Measurements from ENCODE around the gene NDUFAB1.
"Not testable (repeated sequence)": the region's sequence is repeated elsewhere in the genome, so short reads cannot be mapped to it uniquely, and the experiment has no call there.

NDUFAB1 gene

GRCh38 chr16:23584186-23585076, 11.7 kb downstream of the NDUFAB1 start:
- no peak for DNase-seq (ENCODE audit: low read depth in 2 of 2)

- not testable (repeated sequence) for DNase-seq (ENCODE audit: low read depth in 2 of 2)
Measured at GRCh38 chr16:23583271-23583670, 12.8 kb downstream of the NDUFAB1 start.

- no peak for DNase-seq (ENCODE audit: low read depth in 2 of 2)
Measured at GRCh38 chr16:23581764-23582163, 14.4 kb downstream of the NDUFAB1 start.

- DNase-seq (ENCODE audit: low read depth in 2 of 2) = no peak
Measured at GRCh38 chr16:23580391-23580790, 15.7 kb downstream of the NDUFAB1 start.

GRCh38 chr16:23579371-23579770, 16.7 kb downstream of the NDUFAB1 start:
- DNase-seq (ENCODE audit: low read depth in 2 of 2) = no peak

- no peak for DNase-seq (ENCODE audit: low read depth in 2 of 2)
Measured at GRCh38 chr16:23578101-23578830, 17.9 kb downstream of the NDUFAB1 start.

- DNase-seq (ENCODE audit: low read depth in 2 of 2) = no peak
Measured at GRCh38 chr16:23577493-23577892, 18.6 kb downstream of the NDUFAB1 start.

GRCh38 chr16:23575834-23576233, 20.3 kb downstream of the NDUFAB1 start:
- DNase-seq (ENCODE audit: low read depth in 2 of 2) = no peak

GRCh38 chr16:23573817-23574216, 22.3 kb downstream of the NDUFAB1 start:
- DNase-seq (ENCODE audit: low read depth in 2 of 2) = no peak

- DNase-seq (ENCODE audit: low read depth in 2 of 2) = no peak
Measured at GRCh38 chr16:23572394-23572793, 23.7 kb downstream of the NDUFAB1 start.

GRCh38 chr16:23571895-23572294, 24.2 kb downstream of the NDUFAB1 start:
- DNase-seq (ENCODE audit: low read depth in 2 of 2) = no peak

- DNase-seq (ENCODE audit: low read depth in 2 of 2) = no peak
Measured at GRCh38 chr16:23570992-23571632, 25.0 kb downstream of the NDUFAB1 start.

- no peak for DNase-seq (ENCODE audit: low read depth in 2 of 2)
Measured at GRCh38 chr16:23567602-23568001, 28.5 kb downstream of the NDUFAB1 start.

- DNase-seq (ENCODE audit: low read depth in 2 of 2) = no peak
Measured at GRCh38 chr16:23566724-23567123, 29.4 kb downstream of the NDUFAB1 start.

- DNase-seq (ENCODE audit: low read depth in 2 of 2) = no peak
Measured at GRCh38 chr16:23564575-23565363, 31.3 kb downstream of the NDUFAB1 start.

GRCh38 chr16:23563186-23563585, 32.9 kb downstream of the NDUFAB1 start:
- no peak for DNase-seq (ENCODE audit: low read depth in 2 of 2)

GRCh38 chr16:23562505-23562904, 33.6 kb downstream of the NDUFAB1 start:
- no peak for DNase-seq (ENCODE audit: low read depth in 2 of 2)

- no peak for DNase-seq (ENCODE audit: low read depth in 2 of 2)
Measured at GRCh38 chr16:23561586-23561985, 34.5 kb downstream of the NDUFAB1 start.

GRCh38 chr16:23557779-23558702, 38.1 kb downstream of the NDUFAB1 start:
- DNase-seq (ENCODE audit: low read depth in 2 of 2) = no peak

Measured in stimulated activated CD4-positive, alpha-beta T cell treated with anti-CD3 and anti-CD28 coated beads, Interleukin-15, amount 100 ng/mL, for 48 hours (primary cell).